Measurements from ENCODE around the gene CCDC121. TPM values are rescaled to one million over a fixed set of nuclear protein-coding genes. Genes with fewer than 3 reads are reported as not detected.

CCDC121 gene
- total RNA-seq, 1 donor from 2014 or later: 0.71 TPM

DNA sequence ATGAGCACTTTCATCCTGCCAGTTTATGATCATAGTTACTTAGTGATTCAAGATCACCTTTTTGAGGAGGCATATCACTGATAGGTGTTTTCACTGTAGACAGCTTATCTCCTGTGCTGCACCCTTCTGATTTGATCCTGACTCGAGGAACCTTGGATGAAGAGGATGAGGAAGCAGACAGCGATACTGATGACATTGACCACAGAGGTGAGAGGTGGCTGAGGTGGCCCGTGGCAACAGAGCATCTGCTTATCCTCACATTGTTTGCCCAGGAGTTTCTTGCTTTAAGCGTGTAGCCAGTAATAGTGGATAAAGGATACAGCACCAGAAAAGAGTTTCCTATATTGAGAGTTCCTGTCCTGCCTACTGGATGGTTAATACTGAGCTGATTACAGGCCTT, 18.9 kb upstream of the CCDC121 start:
- no peak for ATAC-seq (ENCODE audit: low read depth)
- intact Hi-C loops (cut with micrococcal nuclease): no loop called here
- Mint-ChIP-seq H3K4me3 (no peak overlapping the region), H3K27me3 (no peaks in the 10 kb centered on the region), H3K27ac (no peak overlapping the region), H3K4me1 (no peaks in the 10 kb centered on the region), H3K9me3 (no peaks in the 10 kb centered on the region), H3K36me3 (ENCODE audit: low read depth) (peaks cover 72% of the 10 kb centered on the region)
- ChIA-PET POLR2A (no interaction called here), CTCF (interaction anchor here (1.8 kb wide), 1 partner anchor 36 kb away, joined by 4 read pairs; no protein-coding TSS in a partner anchor)
- TF ChIP-seq, protein P1, sequence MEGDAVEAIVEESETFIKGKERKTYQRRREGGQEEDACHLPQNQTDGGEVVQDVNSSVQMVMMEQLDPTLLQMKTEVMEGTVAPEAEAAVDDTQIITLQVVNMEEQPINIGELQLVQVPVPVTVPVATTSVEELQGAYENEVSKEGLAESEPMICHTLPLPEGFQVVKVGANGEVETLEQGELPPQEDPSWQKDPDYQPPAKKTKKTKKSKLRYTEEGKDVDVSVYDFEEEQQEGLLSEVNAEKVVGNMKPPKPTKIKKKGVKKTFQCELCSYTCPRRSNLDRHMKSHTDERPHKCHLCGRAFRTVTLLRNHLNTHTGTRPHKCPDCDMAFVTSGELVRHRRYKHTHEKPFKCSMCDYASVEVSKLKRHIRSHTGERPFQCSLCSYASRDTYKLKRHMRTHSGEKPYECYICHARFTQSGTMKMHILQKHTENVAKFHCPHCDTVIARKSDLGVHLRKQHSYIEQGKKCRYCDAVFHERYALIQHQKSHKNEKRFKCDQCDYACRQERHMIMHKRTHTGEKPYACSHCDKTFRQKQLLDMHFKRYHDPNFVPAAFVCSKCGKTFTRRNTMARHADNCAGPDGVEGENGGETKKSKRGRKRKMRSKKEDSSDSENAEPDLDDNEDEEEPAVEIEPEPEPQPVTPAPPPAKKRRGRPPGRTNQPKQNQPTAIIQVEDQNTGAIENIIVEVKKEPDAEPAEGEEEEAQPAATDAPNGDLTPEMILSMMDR (IDR thresholded peaks at IDR 0.05): no peak
- DNase-seq: no peak

DNA sequence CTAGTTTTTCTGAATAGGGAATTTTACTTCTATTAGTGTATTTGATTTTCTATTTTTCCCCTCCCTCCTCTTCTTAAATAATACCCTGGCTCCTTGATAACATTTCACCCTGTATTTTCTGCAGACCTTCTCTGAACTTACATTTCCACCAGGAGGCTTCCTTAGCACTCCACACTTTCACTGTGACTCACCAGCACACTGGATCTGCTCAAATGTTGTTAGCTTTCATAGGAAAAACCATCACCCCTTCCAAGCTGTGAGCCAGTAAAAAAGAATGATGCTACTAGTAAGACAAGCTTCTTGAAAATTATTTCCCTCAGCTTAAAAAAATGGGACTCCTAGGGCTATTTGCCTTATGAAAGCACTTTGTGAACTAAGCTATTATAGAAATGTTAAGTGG, 18.5 kb upstream of the CCDC121 start:
- H3K27me3 Mint-ChIP-seq: no peaks in the 10 kb centered on the region
- no peaks in the 10 kb centered on the region for H3K9me3 Mint-ChIP-seq
- CTCF ChIA-PET: interaction anchor here (1.8 kb wide), 1 partner anchor 36 kb away, joined by 4 read pairs; no protein-coding TSS in a partner anchor
- intact Hi-C loops (cut with micrococcal nuclease): no loop called here
- ATAC-seq (ENCODE audit: low read depth) (no peak), DNase-seq (no peak)
- POLR2A ChIA-PET: interaction anchor here (1.2 kb wide), 1 partner anchor 16 kb away, joined by 5 read pairs; the partner anchor contains the start of genes SLC4A1AP and SUPT7L
- H3K4me3 Mint-ChIP-seq: no peak overlapping the region
- H3K36me3 Mint-ChIP-seq (ENCODE audit: low read depth): peaks cover 72% of the 10 kb centered on the region
- H3K4me1 Mint-ChIP-seq: no peaks in the 10 kb centered on the region
- H3K27ac Mint-ChIP-seq: no peak overlapping the region
- TF ChIP-seq, protein P1 (IDR thresholded peaks at IDR 0.05): no peak

DNA sequence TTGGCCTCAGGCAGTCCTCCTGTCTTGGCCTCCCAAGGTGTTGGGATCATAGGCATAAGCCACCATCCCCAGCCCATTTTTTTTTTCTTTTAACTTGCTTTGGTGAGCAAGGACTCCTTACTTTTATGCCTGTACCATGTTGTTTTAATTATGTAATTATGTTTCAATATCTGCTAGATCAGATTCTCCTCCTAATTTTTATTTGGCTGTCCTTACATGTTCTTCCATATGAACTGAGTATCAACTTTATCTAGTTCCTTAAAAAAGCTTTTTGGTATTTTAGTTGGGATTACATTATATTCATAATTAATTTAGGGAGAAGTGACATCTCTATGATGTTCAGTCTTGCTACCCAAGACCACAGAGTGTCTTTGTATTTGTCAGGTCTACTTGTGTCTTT, 16.4 kb upstream of the CCDC121 start:
- H3K4me3 Mint-ChIP-seq: no peak overlapping the region
- TF ChIP-seq, protein P1 (IDR thresholded peaks at IDR 0.05): no peak
- intact Hi-C loops (cut with micrococcal nuclease): no loop called here
- no peaks in the 10 kb centered on the region for H3K27me3 Mint-ChIP-seq
- DNase-seq (no peak), ATAC-seq (ENCODE audit: low read depth) (no peak)
- H3K27ac Mint-ChIP-seq: no peak overlapping the region
- peaks cover 73% of the 10 kb centered on the region for H3K36me3 Mint-ChIP-seq (ENCODE audit: low read depth)
- CTCF ChIA-PET: no interaction called here
- no peaks in the 10 kb centered on the region for H3K9me3 Mint-ChIP-seq
- no peaks in the 10 kb centered on the region for H3K4me1 Mint-ChIP-seq
- POLR2A ChIA-PET: no interaction called here

DNA sequence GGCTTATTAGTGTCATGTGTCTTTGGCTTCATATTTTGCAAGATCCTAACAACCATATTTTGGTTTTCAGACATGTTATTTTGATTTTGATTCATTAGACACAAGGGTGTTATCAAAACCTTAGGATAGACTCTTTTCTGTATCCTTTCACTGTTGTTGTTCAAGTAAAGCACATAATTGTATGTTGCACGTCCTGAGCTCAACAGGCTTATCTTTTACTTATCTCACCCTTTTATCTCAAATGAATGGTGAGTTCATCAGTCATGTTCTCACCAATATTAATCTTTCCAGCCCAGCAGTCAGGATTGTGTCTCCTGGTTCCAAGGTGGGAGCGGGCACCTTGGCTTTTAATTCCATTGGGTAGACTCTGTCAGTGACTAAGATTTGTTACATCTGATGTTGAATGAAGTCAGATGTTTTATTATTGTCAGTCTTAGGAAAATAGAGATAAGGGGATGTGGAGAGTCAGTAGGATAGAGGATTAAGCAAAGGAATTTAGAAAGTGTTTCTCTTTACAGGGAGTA, 12.0 kb upstream of the CCDC121 start:
- ATAC-seq (ENCODE audit: low read depth): no peak
- POLR2A ChIA-PET: no interaction called here

DNA sequence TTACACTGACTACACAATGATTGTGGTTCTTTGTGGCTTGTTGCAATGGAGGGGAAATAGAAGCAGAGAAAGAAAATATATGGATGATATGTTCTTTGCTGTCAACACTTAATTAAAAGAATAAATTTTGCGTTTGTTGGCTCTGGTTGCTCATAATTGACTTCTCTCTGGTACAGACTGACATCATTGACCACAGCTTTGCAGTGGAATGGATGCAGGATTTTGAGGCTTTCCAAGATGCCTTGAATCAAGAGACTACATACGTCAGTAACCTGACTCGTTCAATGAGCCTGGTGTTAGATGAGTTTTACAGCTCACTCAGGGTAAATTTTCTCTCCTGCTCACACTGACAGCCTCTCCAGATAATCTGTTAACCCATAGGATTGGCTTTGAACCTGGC, 9.9 kb upstream of the CCDC121 start:
- H3K4me3 Mint-ChIP-seq: no peak overlapping the region
- ChIA-PET POLR2A (no interaction called here), CTCF (no interaction called here)
- H3K4me1 Mint-ChIP-seq: no peaks in the 10 kb centered on the region
- DNase-seq: no peak
- H3K36me3 Mint-ChIP-seq (ENCODE audit: low read depth): peaks cover 78% of the 10 kb centered on the region
- H3K9me3 Mint-ChIP-seq: no peaks in the 10 kb centered on the region
- intact Hi-C loops (cut with micrococcal nuclease): no loop called here
- TF ChIP-seq, protein P1 (IDR thresholded peaks at IDR 0.05): no peak
- H3K27ac Mint-ChIP-seq: no peak overlapping the region
- no peaks in the 10 kb centered on the region for H3K27me3 Mint-ChIP-seq
- ATAC-seq (ENCODE audit: low read depth): no peak

More for the DNA sequence above, 12.0 kb upstream of the CCDC121 start:
- H3K9me3 Mint-ChIP-seq: no peaks in the 10 kb centered on the region
- H3K27me3 Mint-ChIP-seq: no peaks in the 10 kb centered on the region
- no peaks in the 10 kb centered on the region for H3K4me1 Mint-ChIP-seq
- CTCF ChIA-PET: no interaction called here
- no peak overlapping the region for H3K27ac Mint-ChIP-seq
- TF ChIP-seq, protein P1 (IDR thresholded peaks at IDR 0.05): no peak
- DNase-seq: no peak
- intact Hi-C loops (cut with micrococcal nuclease): no loop called here
- no peak overlapping the region for H3K4me3 Mint-ChIP-seq
- H3K36me3 Mint-ChIP-seq (ENCODE audit: low read depth): peaks cover 74% of the 10 kb centered on the region
